ENCODE measurements around the gene NKX1-2. TPM values are rescaled to one million over a fixed set of nuclear protein-coding genes. Genes with fewer than 3 reads are reported as not detected.

NKX1-2 gene
- total and polyA plus RNA-seq, 2 of the 4 experiments (the other 2 are of a cell fraction) = not detected

DNA sequence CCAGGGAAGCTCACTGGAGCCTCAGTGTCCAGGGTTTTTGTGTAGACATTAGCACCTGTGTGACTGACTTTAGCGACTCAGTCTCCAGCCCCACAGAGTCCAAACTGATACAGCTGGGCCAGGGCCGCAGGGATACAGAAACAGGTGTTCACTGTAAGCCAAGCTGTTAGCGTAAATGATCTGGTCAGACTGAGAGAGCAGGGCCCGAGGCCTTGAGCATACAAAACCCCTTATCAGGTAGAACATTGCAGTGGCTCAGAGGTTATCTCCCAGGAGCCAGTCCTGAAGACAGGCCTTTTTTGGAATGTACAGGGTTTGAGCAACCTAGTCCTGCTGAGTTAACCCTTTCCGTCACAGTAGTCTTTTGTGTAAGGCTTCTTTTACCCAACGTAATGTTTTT is 36.8 kb upstream of the NKX1-2 start:
- Histone ChIP-seq H4K8ac (ENCODE audit: low read depth in 2 of 2, low read length in 2 of 2) (no peak overlapping the region), H2BK5ac (ENCODE audit: low read depth, low read length, poor library complexity, severe bottlenecking) (no peak overlapping the region), H3K79me1 (ENCODE audit: low read depth in 1 of 2, low read length in 2 of 2) (no peaks in the 10 kb centered on the region), H2BK120ac (ENCODE audit: low read depth, low read length) (no peak overlapping the region), H3K18ac (ENCODE audit: low read depth, low read length) (no peak overlapping the region), H3K14ac (replicated peaks; ENCODE audit: low read depth, low read length) (no peak overlapping the region), H2BK15ac (ENCODE audit: low read depth, low read length) (no peak overlapping the region), H3K9me3 (ENCODE audit: control insufficient read depth, insufficient read depth, low read length) (no peaks in the 10 kb centered on the region), H2AK5ac (ENCODE audit: low read depth, low read length) (no peak overlapping the region), H3K9ac (ENCODE audit: low read depth, low read length) (no peak overlapping the region), H4K91ac (ENCODE audit: insufficient read depth, low read depth, low read length) (no peak overlapping the region), H3K4me2 (ENCODE audit: low read depth, low read length) (no peak overlapping the region), H3K56ac (ENCODE audit: extremely low read depth, insufficient read depth, low read length) (no peak overlapping the region), H3K9me1 (ENCODE audit: insufficient read depth, low read length) (no peaks in the 10 kb centered on the region), H3K4me1 (ENCODE audit: control insufficient read depth, insufficient read depth, low read length) (no peaks in the 10 kb centered on the region), H2AK9ac (replicated peaks; ENCODE audit: low read depth, low read length, poor library complexity) (no peak overlapping the region), H3K23ac (ENCODE audit: low read depth, low read length) (no peak overlapping the region), H4K5ac (ENCODE audit: low read depth, low read length) (no peak overlapping the region), H3K27ac (ENCODE audit: insufficient read depth, low read length) (no peak overlapping the region), H3K4me3 (ENCODE audit: insufficient read depth, low read depth, low read length) (no peak overlapping the region), H4K20me1 (ENCODE audit: insufficient read depth, low read length) (no peaks in the 10 kb centered on the region), H3K27me3 (ENCODE audit: control insufficient read depth, insufficient read depth, low read length) (no peaks in the 10 kb centered on the region), H2BK20ac (ENCODE audit: low read depth, low read length) (no peak overlapping the region), H3K4ac (ENCODE audit: low read depth, low read length) (no peak overlapping the region), H2AFZ (replicated peaks; ENCODE audit: low read length, poor library complexity) (no peak overlapping the region), H3K36me3 (ENCODE audit: control insufficient read depth, insufficient read depth, low read length) (no peaks in the 10 kb centered on the region)
- ATAC-seq (ENCODE audit: low read depth) = no peak
- in situ Hi-C loops (cut with MboI; ENCODE audit: low sequenced_read_pairs) = no loop called here
- intact Hi-C loops (cut with micrococcal nuclease) = no loop called here
- no peak for TF ChIP-seq RAD21 (IDR thresholded peaks at IDR 0.05; ENCODE audit: low read length)
- TF ChIP-seq, protein P1, sequence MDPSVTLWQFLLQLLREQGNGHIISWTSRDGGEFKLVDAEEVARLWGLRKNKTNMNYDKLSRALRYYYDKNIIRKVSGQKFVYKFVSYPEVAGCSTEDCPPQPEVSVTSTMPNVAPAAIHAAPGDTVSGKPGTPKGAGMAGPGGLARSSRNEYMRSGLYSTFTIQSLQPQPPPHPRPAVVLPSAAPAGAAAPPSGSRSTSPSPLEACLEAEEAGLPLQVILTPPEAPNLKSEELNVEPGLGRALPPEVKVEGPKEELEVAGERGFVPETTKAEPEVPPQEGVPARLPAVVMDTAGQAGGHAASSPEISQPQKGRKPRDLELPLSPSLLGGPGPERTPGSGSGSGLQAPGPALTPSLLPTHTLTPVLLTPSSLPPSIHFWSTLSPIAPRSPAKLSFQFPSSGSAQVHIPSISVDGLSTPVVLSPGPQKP (IDR thresholded peaks at IDR 0.05; ENCODE audit: borderline replicate concordance, low read depth, low read length) = no peak
- TF ChIP-seq, protein P2, sequence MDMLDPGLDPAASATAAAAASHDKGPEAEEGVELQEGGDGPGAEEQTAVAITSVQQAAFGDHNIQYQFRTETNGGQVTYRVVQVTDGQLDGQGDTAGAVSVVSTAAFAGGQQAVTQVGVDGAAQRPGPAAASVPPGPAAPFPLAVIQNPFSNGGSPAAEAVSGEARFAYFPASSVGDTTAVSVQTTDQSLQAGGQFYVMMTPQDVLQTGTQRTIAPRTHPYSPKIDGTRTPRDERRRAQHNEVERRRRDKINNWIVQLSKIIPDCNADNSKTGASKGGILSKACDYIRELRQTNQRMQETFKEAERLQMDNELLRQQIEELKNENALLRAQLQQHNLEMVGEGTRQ (IDR thresholded peaks at IDR 0.05; ENCODE audit: low read depth, low read length) = no peak
- TF ChIP-seq MXI1 (IDR thresholded peaks at IDR 0.05; ENCODE audit: borderline replicate concordance, low read depth, low read length) = no peak
- no peak for TF ChIP-seq CEBPB (IDR thresholded peaks at IDR 0.05; ENCODE audit: low read depth, low read length)
- TF ChIP-seq CHD1 (IDR thresholded peaks at IDR 0.05; ENCODE audit: low read depth, low read length) = no peak
- TF ChIP-seq RFX5 (IDR thresholded peaks at IDR 0.05; ENCODE audit: low read depth, low read length) = no peak
- TF ChIP-seq MAFK (IDR thresholded peaks at IDR 0.05; ENCODE audit: low read depth, low read length) = no peak
- TF ChIP-seq, protein P3, sequence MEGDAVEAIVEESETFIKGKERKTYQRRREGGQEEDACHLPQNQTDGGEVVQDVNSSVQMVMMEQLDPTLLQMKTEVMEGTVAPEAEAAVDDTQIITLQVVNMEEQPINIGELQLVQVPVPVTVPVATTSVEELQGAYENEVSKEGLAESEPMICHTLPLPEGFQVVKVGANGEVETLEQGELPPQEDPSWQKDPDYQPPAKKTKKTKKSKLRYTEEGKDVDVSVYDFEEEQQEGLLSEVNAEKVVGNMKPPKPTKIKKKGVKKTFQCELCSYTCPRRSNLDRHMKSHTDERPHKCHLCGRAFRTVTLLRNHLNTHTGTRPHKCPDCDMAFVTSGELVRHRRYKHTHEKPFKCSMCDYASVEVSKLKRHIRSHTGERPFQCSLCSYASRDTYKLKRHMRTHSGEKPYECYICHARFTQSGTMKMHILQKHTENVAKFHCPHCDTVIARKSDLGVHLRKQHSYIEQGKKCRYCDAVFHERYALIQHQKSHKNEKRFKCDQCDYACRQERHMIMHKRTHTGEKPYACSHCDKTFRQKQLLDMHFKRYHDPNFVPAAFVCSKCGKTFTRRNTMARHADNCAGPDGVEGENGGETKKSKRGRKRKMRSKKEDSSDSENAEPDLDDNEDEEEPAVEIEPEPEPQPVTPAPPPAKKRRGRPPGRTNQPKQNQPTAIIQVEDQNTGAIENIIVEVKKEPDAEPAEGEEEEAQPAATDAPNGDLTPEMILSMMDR (conservative IDR thresholded peaks at IDR 0.05; ENCODE audit: low read depth, low read length) = no peak
- no peak for TF ChIP-seq BHLHE40 (IDR thresholded peaks at IDR 0.05; ENCODE audit: low read depth, low read length)
- TF ChIP-seq NFE2L2 (IDR thresholded peaks at IDR 0.05; ENCODE audit: low read depth, low read length) = no peak
- TF ChIP-seq FOS (IDR thresholded peaks at IDR 0.05; ENCODE audit: low read depth, low read length) = no peak
- TF ChIP-seq SMC3 (IDR thresholded peaks at IDR 0.05; ENCODE audit: low read depth, low read length) = no peak
- no peak for TF ChIP-seq POLR2A (IDR thresholded peaks at IDR 0.05; ENCODE audit: low read depth, low read length)
- no peak for TF ChIP-seq MAZ (IDR thresholded peaks at IDR 0.05; ENCODE audit: borderline replicate concordance, low read depth, low read length)
- no peak for TF ChIP-seq RCOR1 (IDR thresholded peaks at IDR 0.05; ENCODE audit: insufficient replicate concordance, low read length)
- ChIA-PET POLR2A (ENCODE audit: unreplicated experiment) (no interaction called here), CTCF (no interaction called here)
- 62% methylated on average over 2 of the region's 6 CpGs; no CpG with 5 or more reads in 1 of the 2 experiments for WGBS, 2 experiments (ENCODE audit: extremely low coverage in 2 of 2, insufficient read length in 1 of 2)
- BruUV-seq (replicated peaks) = no TSS peak
- dilution Hi-C loops (cut with HindIII; ENCODE audit: low sequenced_read_pairs, unreplicated experiment) = no loop called here
- DNase-seq = no peak
